Right atrium auricular region (tissue), 2 donors: Measurements from ENCODE around the gene CLMP. TPM values are rescaled to one million over a fixed set of nuclear protein-coding genes. Genes with fewer than 3 reads are reported as not detected.
A peak's percentile ranks its signal among the peaks of the same experiment; 100 is the strongest.

Experiments
- DNase-seq: peaks from one replicate; pipeline ENCODE4 v3.0.0-alpha.2; 2019; ENCODE audit warnings: low spot score
- H3K27ac ChIP-seq, 2 donors: fragments of 200-600 bp; sonication (generic); 1 replicate in 1 of 2; 2 replicates in 1 of 2; pipeline ENCODE4 v1.5.1; 2016 to 2019
- H3K27me3 ChIP-seq, 2 donors: fragments of 200-600 bp; sonication (generic); one replicate each; pipeline versions ENCODE4 v1.5.1 to v1.6.0; 2017 to 2019
- H3K36me3 ChIP-seq: fragments of 200-600 bp; sonication (generic); one replicate; pipeline ENCODE4 v1.5.1; 2016
- H3K4me1 ChIP-seq, 2 donors: fragments of 200-600 bp; sonication (generic); one replicate each; pipeline versions ENCODE4 v1.5.1 to v1.6.0; 2017 to 2019
- H3K4me3 ChIP-seq, 2 donors: fragments of 200-600 bp; sonication (generic); 1 replicate in 1 of 2; 2 replicates in 1 of 2; pipeline ENCODE4 v1.5.1; 2017 to 2019; ENCODE audit warnings: mild to moderate bottlenecking in 1 of 2, moderate library complexity in 1 of 2
- H3K9me3 ChIP-seq, 2 donors: fragments of 200-600 bp; sonication (generic); one replicate each; pipeline ENCODE4 v1.5.1; 2019
- total RNA-seq, 2 donors: library from RNA; depleted of rRNA; stranded (reverse); fragments of >200 nt; gene quantifications; one replicate each; pipeline ENCODE4 v1.1.0, GENCODE V29; 2016
- TF ChIP-seq, protein P1 (sequence below), 2 donors: fragments of 200-600 bp; sonication (generic); IDR thresholded peaks; one replicate each; pipeline ENCODE4 v1.5.1; 2019; ENCODE audit warnings: antibody characterized with exemption in 2 of 2

The CLMP gene
- total RNA-seq, 2 donors from 2014 or later, result 8.4 to 34.3 TPM

- DNase-seq, result no peak
- TF ChIP-seq, protein P1, sequence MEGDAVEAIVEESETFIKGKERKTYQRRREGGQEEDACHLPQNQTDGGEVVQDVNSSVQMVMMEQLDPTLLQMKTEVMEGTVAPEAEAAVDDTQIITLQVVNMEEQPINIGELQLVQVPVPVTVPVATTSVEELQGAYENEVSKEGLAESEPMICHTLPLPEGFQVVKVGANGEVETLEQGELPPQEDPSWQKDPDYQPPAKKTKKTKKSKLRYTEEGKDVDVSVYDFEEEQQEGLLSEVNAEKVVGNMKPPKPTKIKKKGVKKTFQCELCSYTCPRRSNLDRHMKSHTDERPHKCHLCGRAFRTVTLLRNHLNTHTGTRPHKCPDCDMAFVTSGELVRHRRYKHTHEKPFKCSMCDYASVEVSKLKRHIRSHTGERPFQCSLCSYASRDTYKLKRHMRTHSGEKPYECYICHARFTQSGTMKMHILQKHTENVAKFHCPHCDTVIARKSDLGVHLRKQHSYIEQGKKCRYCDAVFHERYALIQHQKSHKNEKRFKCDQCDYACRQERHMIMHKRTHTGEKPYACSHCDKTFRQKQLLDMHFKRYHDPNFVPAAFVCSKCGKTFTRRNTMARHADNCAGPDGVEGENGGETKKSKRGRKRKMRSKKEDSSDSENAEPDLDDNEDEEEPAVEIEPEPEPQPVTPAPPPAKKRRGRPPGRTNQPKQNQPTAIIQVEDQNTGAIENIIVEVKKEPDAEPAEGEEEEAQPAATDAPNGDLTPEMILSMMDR (IDR thresholded peaks at IDR 0.05), result no peak
- Histone ChIP-seq H3K27ac (no peak overlapping the region), H3K4me1 (peaks cover 0 to 6% of the 10 kb centered on the region in 2 donors), H3K4me3 (no peak overlapping the region), H3K9me3 (no peaks in the 10 kb centered on the region), H3K36me3 (no peaks in the 10 kb centered on the region), H3K27me3 (no peaks in the 10 kb centered on the region)
Observed at GRCh38 chr11:123236879-123237278, 41.8 kb upstream of the CLMP start.

- peaks cover 0 to 6% of the 10 kb centered on the region in 2 donors for H3K4me1 ChIP-seq
Observed at GRCh38 chr11:123235656-123236261, 40.7 kb upstream of the CLMP start.

DNA sequence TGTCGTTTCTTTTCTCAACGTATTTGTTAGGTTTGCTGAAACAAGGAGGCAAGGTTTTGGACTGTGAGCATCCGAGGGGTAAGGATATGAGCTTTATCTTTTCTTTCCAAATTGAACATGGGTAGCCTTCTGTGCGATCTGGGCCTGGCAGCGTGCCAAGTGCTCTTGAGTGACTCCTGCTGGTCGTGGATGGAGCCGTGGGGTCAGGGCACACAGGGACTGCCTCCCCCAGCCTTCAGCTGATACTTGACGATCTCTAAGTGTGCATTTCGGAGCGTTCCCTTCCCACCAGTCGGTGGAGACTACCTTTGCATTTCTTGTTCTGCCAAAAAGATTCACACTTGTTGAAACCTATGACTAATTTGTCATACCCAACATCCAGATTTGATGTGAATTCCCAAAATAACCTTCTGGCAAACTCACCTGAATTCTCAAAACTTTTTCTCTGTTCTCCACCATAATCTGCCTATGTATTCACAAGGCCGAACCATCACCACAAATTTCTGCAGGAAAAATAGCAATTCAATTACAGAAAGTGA is 40.1 kb upstream of the CLMP start:
- Histone ChIP-seq H3K9me3 (no peaks in the 10 kb centered on the region), H3K27ac (peak overlapping the region in 1 of 2 donors; percentile 11), H3K4me1 (peaks cover 0 to 6% of the 10 kb centered on the region in 2 donors), H3K27me3 (no peaks in the 10 kb centered on the region), H3K4me3 (no peak overlapping the region), H3K36me3 (no peaks in the 10 kb centered on the region)
- TF ChIP-seq, protein P1 (IDR thresholded peaks at IDR 0.05), result peak; percentile 27 to 55
- peak; percentile 77 for DNase-seq

More at GRCh38 chr11:123235656-123236261, 40.7 kb upstream of the CLMP start:
- no peaks in the 10 kb centered on the region for H3K27me3 ChIP-seq
- no peak overlapping the region for H3K4me3 ChIP-seq
- no peaks in the 10 kb centered on the region for H3K9me3 ChIP-seq
- H3K27ac ChIP-seq, result peak overlapping the region in 1 of 2 donors; percentile 11
- TF ChIP-seq, protein P1 (IDR thresholded peaks at IDR 0.05), result peak in 1 of 2 donors; percentile 18
- no peaks in the 10 kb centered on the region for H3K36me3 ChIP-seq
- peak; percentile 65 for DNase-seq

DNA sequence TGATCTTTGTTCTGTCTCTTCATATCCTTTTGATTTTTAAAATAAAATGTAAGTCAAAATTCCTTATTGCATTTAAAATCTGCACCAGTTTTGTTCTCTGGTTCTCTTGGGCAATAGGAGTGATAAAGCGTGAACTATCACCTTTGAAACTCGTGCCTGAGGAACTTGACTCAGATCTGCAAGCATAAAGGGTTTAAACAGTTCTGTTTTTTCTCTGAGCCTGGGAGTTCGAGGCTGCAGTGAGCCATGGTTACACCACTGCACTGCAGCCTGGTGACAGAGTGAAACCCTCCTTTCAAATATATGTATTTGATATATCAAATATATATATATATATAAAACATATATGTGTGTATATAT is 38.9 kb upstream of the CLMP start:
- Histone ChIP-seq H3K36me3 (no peaks in the 10 kb centered on the region), H3K4me3 (no peak overlapping the region), H3K4me1 (peaks cover 0 to 6% of the 10 kb centered on the region in 2 donors), H3K9me3 (no peaks in the 10 kb centered on the region), H3K27ac (no peak overlapping the region), H3K27me3 (no peaks in the 10 kb centered on the region)
- TF ChIP-seq, protein P1 (IDR thresholded peaks at IDR 0.05), result no peak
- no peak for DNase-seq

DNA sequence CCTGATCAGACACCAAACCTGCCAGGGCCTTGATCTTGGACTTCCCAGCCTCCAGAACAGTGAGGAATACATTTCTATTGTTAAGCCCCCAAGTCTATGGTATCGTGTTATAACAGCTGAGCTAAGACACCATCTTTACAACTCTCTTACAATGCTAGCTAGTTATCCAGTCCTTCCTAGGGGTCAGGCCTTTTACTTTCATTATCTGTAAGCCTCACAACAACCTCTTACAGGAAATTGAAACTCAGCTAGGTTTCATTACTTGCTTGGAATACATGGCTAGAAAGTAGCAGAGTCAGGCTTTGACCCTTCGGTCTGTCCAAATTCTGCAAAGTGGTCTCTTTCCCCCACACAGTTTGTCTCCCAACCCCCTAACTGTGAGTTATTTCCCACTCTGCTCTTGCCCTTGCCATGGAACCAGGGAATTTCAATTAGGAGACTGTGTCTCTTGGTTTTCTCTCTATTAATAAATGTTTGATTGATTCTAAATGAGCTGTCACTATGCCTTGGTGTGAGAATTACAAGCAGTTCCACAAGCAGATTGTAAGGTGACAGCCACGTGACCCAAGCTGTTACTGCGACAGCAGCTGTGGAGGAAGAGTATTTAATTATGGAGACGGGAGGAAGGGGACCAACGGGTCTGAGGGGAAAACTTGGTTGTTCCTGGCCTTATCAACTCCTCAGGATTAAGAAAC is 38.4 kb upstream of the CLMP start:
- Histone ChIP-seq H3K9me3 (no peaks in the 10 kb centered on the region), H3K27me3 (no peaks in the 10 kb centered on the region), H3K36me3 (no peaks in the 10 kb centered on the region), H3K4me3 (no peak overlapping the region), H3K4me1 (peaks cover 0 to 6% of the 10 kb centered on the region in 2 donors), H3K27ac (no peak overlapping the region)
- TF ChIP-seq, protein P1 (IDR thresholded peaks at IDR 0.05), result no peak
- DNase-seq, result no peak
